Upper lobe of left lung (tissue), 4 donors: Measurements from ENCODE around the gene NDUFA13.

ENCODE experiments used
- POLR2AphosphoS5 ChIP-seq, 2 donors: sonication (generic); formaldehyde crosslinking; IDR thresholded peaks; one replicate each; pipeline ENCODE4 v1.5.1; 2017; ENCODE audit warnings: antibody characterized with exemption in 2 of 2
- TF ChIP-seq, protein P1 (sequence below), 6 experiments: fragments of 450-650 bp in 4 of 6; fragments of 200-600 bp in 2 of 6; sonication (generic) in 2 of 6; IDR thresholded peaks; one replicate each; pipeline ENCODE4 v1.5.1; 2016 to 2019; ENCODE audit warnings: antibody characterized with exemption in 6 of 6

GRCh38 chr19:19563348-19563848 is 47.4 kb downstream of the NDUFA13 start:
- no peak for TF ChIP-seq POLR2AphosphoS5 (IDR thresholded peaks at IDR 0.05)
- TF ChIP-seq, protein P1, sequence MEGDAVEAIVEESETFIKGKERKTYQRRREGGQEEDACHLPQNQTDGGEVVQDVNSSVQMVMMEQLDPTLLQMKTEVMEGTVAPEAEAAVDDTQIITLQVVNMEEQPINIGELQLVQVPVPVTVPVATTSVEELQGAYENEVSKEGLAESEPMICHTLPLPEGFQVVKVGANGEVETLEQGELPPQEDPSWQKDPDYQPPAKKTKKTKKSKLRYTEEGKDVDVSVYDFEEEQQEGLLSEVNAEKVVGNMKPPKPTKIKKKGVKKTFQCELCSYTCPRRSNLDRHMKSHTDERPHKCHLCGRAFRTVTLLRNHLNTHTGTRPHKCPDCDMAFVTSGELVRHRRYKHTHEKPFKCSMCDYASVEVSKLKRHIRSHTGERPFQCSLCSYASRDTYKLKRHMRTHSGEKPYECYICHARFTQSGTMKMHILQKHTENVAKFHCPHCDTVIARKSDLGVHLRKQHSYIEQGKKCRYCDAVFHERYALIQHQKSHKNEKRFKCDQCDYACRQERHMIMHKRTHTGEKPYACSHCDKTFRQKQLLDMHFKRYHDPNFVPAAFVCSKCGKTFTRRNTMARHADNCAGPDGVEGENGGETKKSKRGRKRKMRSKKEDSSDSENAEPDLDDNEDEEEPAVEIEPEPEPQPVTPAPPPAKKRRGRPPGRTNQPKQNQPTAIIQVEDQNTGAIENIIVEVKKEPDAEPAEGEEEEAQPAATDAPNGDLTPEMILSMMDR (IDR thresholded peaks at IDR 0.05): no peak
